ENCODE data around the gene SCN2B.

The SCN2B gene

GRCh38 chr11:118210323-118210722 is 33.9 kb upstream of the SCN2B start:
- in situ Hi-C loops (cut with HindIII; ENCODE audit: low sequenced_read_pairs): no loop called here
- H3K4me3 ChIP-seq (ENCODE audit: low read depth, low read length): no peak overlapping the region
- DNase-seq (ENCODE audit: low read depth): no peak
- TF ChIP-seq, protein P1, sequence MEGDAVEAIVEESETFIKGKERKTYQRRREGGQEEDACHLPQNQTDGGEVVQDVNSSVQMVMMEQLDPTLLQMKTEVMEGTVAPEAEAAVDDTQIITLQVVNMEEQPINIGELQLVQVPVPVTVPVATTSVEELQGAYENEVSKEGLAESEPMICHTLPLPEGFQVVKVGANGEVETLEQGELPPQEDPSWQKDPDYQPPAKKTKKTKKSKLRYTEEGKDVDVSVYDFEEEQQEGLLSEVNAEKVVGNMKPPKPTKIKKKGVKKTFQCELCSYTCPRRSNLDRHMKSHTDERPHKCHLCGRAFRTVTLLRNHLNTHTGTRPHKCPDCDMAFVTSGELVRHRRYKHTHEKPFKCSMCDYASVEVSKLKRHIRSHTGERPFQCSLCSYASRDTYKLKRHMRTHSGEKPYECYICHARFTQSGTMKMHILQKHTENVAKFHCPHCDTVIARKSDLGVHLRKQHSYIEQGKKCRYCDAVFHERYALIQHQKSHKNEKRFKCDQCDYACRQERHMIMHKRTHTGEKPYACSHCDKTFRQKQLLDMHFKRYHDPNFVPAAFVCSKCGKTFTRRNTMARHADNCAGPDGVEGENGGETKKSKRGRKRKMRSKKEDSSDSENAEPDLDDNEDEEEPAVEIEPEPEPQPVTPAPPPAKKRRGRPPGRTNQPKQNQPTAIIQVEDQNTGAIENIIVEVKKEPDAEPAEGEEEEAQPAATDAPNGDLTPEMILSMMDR (IDR thresholded peaks at IDR 0.05; ENCODE audit: low read depth, low read length, missing control alignments): no peak

- no peak overlapping the region for H3K4me3 ChIP-seq (ENCODE audit: low read depth, low read length)
- in situ Hi-C loops (cut with HindIII; ENCODE audit: low sequenced_read_pairs): no loop called here
- TF ChIP-seq, protein P1 (IDR thresholded peaks at IDR 0.05; ENCODE audit: low read depth, low read length, missing control alignments): no peak
- no peak for DNase-seq (ENCODE audit: low read depth)
These were observed 32.6 kb upstream of the SCN2B start for GRCh38 chr11:118209033-118209432.

- no peak overlapping the region for H3K4me3 ChIP-seq (ENCODE audit: low read depth, low read length)
- TF ChIP-seq, protein P1 (IDR thresholded peaks at IDR 0.05; ENCODE audit: low read depth, low read length, missing control alignments): no peak
- DNase-seq (ENCODE audit: low read depth): no peak
- in situ Hi-C loops (cut with HindIII; ENCODE audit: low sequenced_read_pairs): no loop called here
These were observed 30.6 kb upstream of the SCN2B start for GRCh38 chr11:118207079-118207478.

- in situ Hi-C loops (cut with HindIII; ENCODE audit: low sequenced_read_pairs): no loop called here
- no peak overlapping the region for H3K4me3 ChIP-seq (ENCODE audit: low read depth, low read length)
- TF ChIP-seq, protein P1 (IDR thresholded peaks at IDR 0.05; ENCODE audit: low read depth, low read length, missing control alignments): no peak
- no peak for DNase-seq (ENCODE audit: low read depth)
These were observed 30.1 kb upstream of the SCN2B start for GRCh38 chr11:118206391-118207031.

DNA sequence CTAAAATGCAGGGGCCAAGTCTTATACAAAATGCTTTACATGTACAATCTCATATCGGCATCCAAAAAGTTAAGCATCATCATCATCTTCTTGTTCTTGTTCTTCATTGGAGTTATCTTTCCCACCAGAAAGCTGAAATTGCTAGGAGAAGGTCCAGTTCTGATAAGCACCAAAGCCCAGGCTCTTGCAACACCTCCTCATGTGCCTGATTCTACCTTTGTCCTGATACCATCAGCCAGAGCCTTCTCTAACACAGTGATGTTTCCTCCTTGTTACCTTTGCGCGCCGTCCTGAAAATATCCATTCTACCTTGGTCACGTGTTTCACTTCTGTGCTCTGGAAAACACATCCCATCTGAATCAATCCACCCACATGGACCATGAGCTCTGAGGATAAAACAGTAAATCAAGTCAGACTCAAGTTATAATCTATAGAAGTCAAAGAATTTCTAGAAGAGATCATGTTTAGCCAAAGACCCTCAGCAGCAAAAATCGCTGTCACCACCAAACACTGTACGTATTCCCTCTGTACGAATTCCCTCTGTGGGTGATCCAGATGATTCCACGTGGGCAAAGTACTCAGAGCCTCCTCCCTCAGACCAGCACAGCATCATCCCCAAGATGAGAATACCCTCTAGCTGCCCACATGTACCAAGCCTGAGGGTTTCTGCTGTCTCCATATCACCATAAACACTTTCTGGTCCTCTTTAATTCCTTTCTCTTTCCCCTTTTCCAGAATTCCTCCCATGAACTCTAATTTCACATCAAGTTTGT is 29.4 kb upstream of the SCN2B start:
- TF ChIP-seq, protein P1 (IDR thresholded peaks at IDR 0.05; ENCODE audit: low read depth, low read length, missing control alignments): no peak
- no peak for DNase-seq (ENCODE audit: low read depth)
- H3K4me3 ChIP-seq (ENCODE audit: low read depth, low read length): no peak overlapping the region
- in situ Hi-C loops (cut with HindIII; ENCODE audit: low sequenced_read_pairs): no loop called here

DNA sequence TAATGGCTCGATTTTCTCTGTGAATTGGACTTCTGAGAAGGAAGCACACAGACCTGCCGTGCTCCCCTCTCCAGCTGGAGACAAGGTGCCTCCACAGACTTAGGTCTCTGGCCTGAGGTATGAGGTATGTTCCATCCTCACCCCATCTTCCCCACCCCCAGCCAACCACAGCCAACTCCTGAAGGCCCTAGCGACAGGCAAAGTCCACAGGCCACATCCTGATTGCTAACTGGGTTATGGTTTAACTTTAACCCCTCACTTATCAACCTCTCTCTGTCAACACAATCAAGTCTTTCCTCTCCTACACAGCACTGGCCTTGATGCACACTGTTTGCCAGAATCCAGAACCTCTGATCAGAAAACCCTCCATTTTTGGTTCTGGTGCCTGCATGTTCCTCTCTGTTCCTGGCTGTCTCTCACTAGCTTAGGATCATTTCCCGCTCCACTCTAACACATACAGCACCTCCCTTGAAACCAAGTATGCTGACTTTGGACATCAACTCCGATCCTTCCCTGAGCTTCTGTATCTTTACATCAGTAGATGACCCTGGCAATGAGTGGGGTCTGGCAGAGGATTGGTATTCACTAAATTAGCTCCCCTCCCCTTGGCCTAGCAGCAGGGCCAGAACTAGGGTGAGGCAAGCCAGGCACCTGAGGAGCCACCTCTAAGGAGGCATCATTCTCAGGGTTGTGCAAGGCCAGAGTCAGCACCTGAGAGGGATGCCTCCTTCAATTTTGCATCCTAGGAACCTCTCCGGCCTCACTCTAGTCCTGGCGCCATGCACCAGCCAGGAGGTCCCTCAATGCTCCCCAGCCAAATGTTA is 26.4 kb upstream of the SCN2B start:
- in situ Hi-C loops (cut with HindIII; ENCODE audit: low sequenced_read_pairs): no loop called here
- DNase-seq (ENCODE audit: low read depth): no peak
- no peak overlapping the region for H3K4me3 ChIP-seq (ENCODE audit: low read depth, low read length)
- TF ChIP-seq, protein P1 (IDR thresholded peaks at IDR 0.05; ENCODE audit: low read depth, low read length, missing control alignments): no peak

Measured in astrocyte of the cerebellum (primary cell).